ENCODE measurements around the gene TRDMT1. TPM values are rescaled to one million over a fixed set of nuclear protein-coding genes. Genes with fewer than 3 reads are reported as not detected.

TRDMT1 gene
- total RNA-seq, 1 experiment from 2014 or later, result 4.2 TPM

GRCh38 chr10:17147884-17148489, 53.5 kb downstream of the TRDMT1 start:
- no peak overlapping the region for H2AFZ ChIP-seq
- POLR2A ChIA-PET (ENCODE audit: unreplicated experiment), result no interaction called here
- no peaks in the 10 kb centered on the region for H3K36me3 ChIP-seq (ENCODE audit: low read depth)
- BruUV-seq (replicated peaks), result no TSS peak
- H3K9me3 ChIP-seq (ENCODE audit: insufficient read depth, low read depth), result no peaks in the 10 kb centered on the region
- H3K4me3 ChIP-seq, result no peak overlapping the region
- TF ChIP-seq CTCF (conservative IDR thresholded peaks at IDR 0.05), result no peak
- TF ChIP-seq EZH2 (IDR thresholded peaks at IDR 0.05; ENCODE audit: low read depth), result no peak
- no peaks in the 10 kb centered on the region for H3K79me2 ChIP-seq (ENCODE audit: low read depth)
- DNase-seq, result no peak
- CTCF ChIA-PET, result no interaction called here
- H3F3A ChIP-seq (ENCODE audit: insufficient read depth, low read depth), result no peaks in the 10 kb centered on the region
- no peaks in the 10 kb centered on the region for H3K9me2 ChIP-seq (ENCODE audit: insufficient read depth)
- H3K27me3 ChIP-seq (ENCODE audit: insufficient read depth, low read depth), result no peaks in the 10 kb centered on the region
- H3K4me2 ChIP-seq, result no peak overlapping the region
- no peaks in the 10 kb centered on the region for H3K4me1 ChIP-seq (replicated peaks; ENCODE audit: insufficient read depth)
- no peaks in the 10 kb centered on the region for H4K20me1 ChIP-seq (ENCODE audit: insufficient read depth)
- intact Hi-C loops (cut with micrococcal nuclease; ENCODE audit: unreplicated experiment), result no loop called here
- no peak overlapping the region for H3K27ac ChIP-seq

GRCh38 chr10:17146892-17147291, 54.6 kb downstream of the TRDMT1 start:
- Histone ChIP-seq H3K4me2 (no peak overlapping the region), H3K27me3 (ENCODE audit: insufficient read depth, low read depth) (no peaks in the 10 kb centered on the region), H4K20me1 (ENCODE audit: insufficient read depth) (no peaks in the 10 kb centered on the region), H2AFZ (no peak overlapping the region), H3K4me3 (no peak overlapping the region), H3K9me3 (ENCODE audit: insufficient read depth, low read depth) (no peaks in the 10 kb centered on the region), H3K9me2 (ENCODE audit: insufficient read depth) (no peaks in the 10 kb centered on the region), H3K79me2 (ENCODE audit: low read depth) (no peaks in the 10 kb centered on the region), H3K4me1 (replicated peaks; ENCODE audit: insufficient read depth) (no peaks in the 10 kb centered on the region), H3F3A (ENCODE audit: insufficient read depth, low read depth) (no peaks in the 10 kb centered on the region), H3K27ac (no peak overlapping the region), H3K36me3 (ENCODE audit: low read depth) (no peaks in the 10 kb centered on the region)
- POLR2A ChIA-PET (ENCODE audit: unreplicated experiment), result no interaction called here
- intact Hi-C loops (cut with micrococcal nuclease; ENCODE audit: unreplicated experiment), result no loop called here
- no peak for DNase-seq
- CTCF ChIA-PET, result no interaction called here
- TF ChIP-seq CTCF (conservative IDR thresholded peaks at IDR 0.05) (no peak), EZH2 (IDR thresholded peaks at IDR 0.05; ENCODE audit: low read depth) (no peak)
- no TSS peak for BruUV-seq (replicated peaks)

- ChIA-PET CTCF (no interaction called here), POLR2A (ENCODE audit: unreplicated experiment) (no interaction called here)
- BruUV-seq (replicated peaks), result no TSS peak
- intact Hi-C loops (cut with micrococcal nuclease; ENCODE audit: unreplicated experiment), result no loop called here
- Histone ChIP-seq H2AFZ (no peak overlapping the region), H3K4me1 (replicated peaks; ENCODE audit: insufficient read depth) (no peaks in the 10 kb centered on the region), H3K79me2 (ENCODE audit: low read depth) (no peaks in the 10 kb centered on the region), H3K27ac (no peak overlapping the region), H3K9me2 (ENCODE audit: insufficient read depth) (no peaks in the 10 kb centered on the region), H3K4me3 (no peak overlapping the region), H3F3A (ENCODE audit: insufficient read depth, low read depth) (no peaks in the 10 kb centered on the region), H3K4me2 (no peak overlapping the region), H4K20me1 (ENCODE audit: insufficient read depth) (no peaks in the 10 kb centered on the region), H3K9me3 (ENCODE audit: insufficient read depth, low read depth) (no peaks in the 10 kb centered on the region; the same call in 1 of the 2 replicates), H3K36me3 (ENCODE audit: low read depth) (no peaks in the 10 kb centered on the region), H3K27me3 (ENCODE audit: insufficient read depth, low read depth) (no peaks in the 10 kb centered on the region)
- DNase-seq, result no peak
- no peak for TF ChIP-seq EZH2 (IDR thresholded peaks at IDR 0.05; ENCODE audit: low read depth)
Measured at GRCh38 chr10:17145239-17145638, 56.2 kb downstream of the TRDMT1 start.

GRCh38 chr10:17144757-17145156, 56.7 kb downstream of the TRDMT1 start:
- TF ChIP-seq CTCF (conservative IDR thresholded peaks at IDR 0.05), result no peak
- no peak for TF ChIP-seq EZH2 (IDR thresholded peaks at IDR 0.05; ENCODE audit: low read depth)
- Histone ChIP-seq H3K36me3 (ENCODE audit: low read depth) (no peaks in the 10 kb centered on the region), H3K79me2 (ENCODE audit: low read depth) (no peaks in the 10 kb centered on the region), H2AFZ (no peak overlapping the region), H3K4me1 (replicated peaks; ENCODE audit: insufficient read depth) (no peaks in the 10 kb centered on the region), H3F3A (ENCODE audit: insufficient read depth, low read depth) (no peaks in the 10 kb centered on the region), H3K4me3 (no peak overlapping the region), H3K9me3 (ENCODE audit: insufficient read depth, low read depth) (no peaks in the 10 kb centered on the region; the same call in 1 of the 2 replicates), H3K4me2 (no peak overlapping the region), H3K27ac (no peak overlapping the region), H3K27me3 (ENCODE audit: insufficient read depth, low read depth) (no peaks in the 10 kb centered on the region), H4K20me1 (ENCODE audit: insufficient read depth) (no peaks in the 10 kb centered on the region), H3K9me2 (ENCODE audit: insufficient read depth) (no peaks in the 10 kb centered on the region)
- no peak for DNase-seq
- ChIA-PET CTCF (no interaction called here), POLR2A (ENCODE audit: unreplicated experiment) (no interaction called here)
- intact Hi-C loops (cut with micrococcal nuclease; ENCODE audit: unreplicated experiment), result no loop called here
- BruUV-seq (replicated peaks), result no TSS peak
